Stimulated activated CD4-positive, alpha-beta T cell treated with anti-CD3 and anti-CD28 coated beads, TNF-alpha, amount 100 ng/mL, for 48 hours (primary cell): ENCODE measurements around the gene CALY.

Experiments used
- DNase-seq, 3 donors: peaks; one replicate each; pipeline ENCODE4 v3.0.0-alpha.2; 2020; ENCODE audit warnings: low read depth in 3 of 3

The CALY gene

GRCh38 chr10:133311570-133311969 is 25.1 kb downstream of the CALY start:
- DNase-seq = no peak

GRCh38 chr10:133310789-133311188 is 25.9 kb downstream of the CALY start:
- no peak for DNase-seq

GRCh38 chr10:133310399-133310755 is 26.3 kb downstream of the CALY start:
- no peak for DNase-seq

- DNase-seq = no peak
Measured at GRCh38 chr10:133309720-133310398, 26.8 kb downstream of the CALY start.

GRCh38 chr10:133309100-133309719 is 27.5 kb downstream of the CALY start:
- peak; percentile 87 to 98 (median 95) for DNase-seq

- DNase-seq = peak; percentile 77 to 88 (median 78)
Measured at GRCh38 chr10:133308421-133309099, 28.1 kb downstream of the CALY start, which contains the start of the genes TUBGCP2 and ZNF511. TUBGCP2 (minus strand) TSS chr10:133308872; CDS start chr10:133302941, 5,931 bp downstream. ZNF511 (plus strand) TSS chr10:133308914; CDS start chr10:133308944, 30 bp downstream.

- peak; percentile 70 to 82 (median 78) for DNase-seq
Measured at GRCh38 chr10:133307776-133308420, 28.8 kb downstream of the CALY start.

- no peak for DNase-seq
Measured at GRCh38 chr10:133306941-133307379, 29.7 kb downstream of the CALY start.

GRCh38 chr10:133306097-133306476 is 30.6 kb downstream of the CALY start:
- no peak for DNase-seq

GRCh38 chr10:133303206-133303605 is 33.5 kb downstream of the CALY start:
- no peak for DNase-seq

- DNase-seq = no peak
Measured at GRCh38 chr10:133302230-133302629, 34.5 kb downstream of the CALY start.

GRCh38 chr10:133299738-133300137 is 37.0 kb downstream of the CALY start:
- DNase-seq = no peak

GRCh38 chr10:133299224-133299623 is 37.5 kb downstream of the CALY start:
- no peak for DNase-seq

- DNase-seq = no peak
Measured at GRCh38 chr10:133298466-133298865, 38.2 kb downstream of the CALY start.

GRCh38 chr10:133297504-133297903 is 39.2 kb downstream of the CALY start:
- no peak for DNase-seq

- no peak for DNase-seq
Measured at GRCh38 chr10:133295426-133296320, 41.0 kb downstream of the CALY start.

- no peak for DNase-seq
Measured at GRCh38 chr10:133294189-133294588, 42.5 kb downstream of the CALY start.

GRCh38 chr10:133293810-133294119 is 42.9 kb downstream of the CALY start:
- no peak for DNase-seq

- no peak for DNase-seq
Measured at GRCh38 chr10:133292919-133293809, 43.5 kb downstream of the CALY start.

GRCh38 chr10:133289761-133290160 is 46.9 kb downstream of the CALY start:
- DNase-seq = no peak
